PFSK-1 (cell line): ENCODE data around the gene CNTN4.

Experiments
- FOXP2 ChIP-seq: optimal IDR thresholded peaks from 2 replicates; pipeline ENCODE3; 2011; ENCODE audit warnings: borderline replicate concordance, control low read depth, inconsistent platforms; ENCODE audit not compliant: insufficient read depth; ENCODE audit errors: extremely low read length, extremely low read depth
- POLR2AphosphoS5 ChIP-seq: IDR thresholded peaks from 2 replicates; pipeline ENCODE4 v1.6.1; 2012; ENCODE audit warnings: low read depth, mild to moderate bottlenecking, control low read depth, low read length, moderate library complexity
- SIN3A ChIP-seq: IDR thresholded peaks from 2 replicates; pipeline ENCODE4 v1.6.1; 2012; ENCODE audit warnings: mild to moderate bottlenecking, low read length, moderate library complexity, borderline replicate concordance; ENCODE audit not compliant: insufficient read depth
- TAF1 ChIP-seq: IDR thresholded peaks from 2 replicates; pipeline ENCODE4 v1.6.1; 2012; ENCODE audit warnings: low read length, control low read depth, borderline replicate concordance; ENCODE audit not compliant: insufficient read depth
- TF ChIP-seq, protein P1 (sequence below), 2 experiments: IDR thresholded peaks; 2 replicates each; pipeline versions ENCODE4 v1.6.1 to v1.8.0; 2011 to 2012; ENCODE audit warnings: low read depth in 2 of 2, low read length in 2 of 2, control low read depth in 1 of 2, inconsistent platforms in 1 of 2, mild to moderate bottlenecking in 1 of 2, moderate library complexity in 1 of 2; ENCODE audit not compliant: insufficient read depth in 1 of 2

Gene CNTN4

DNA sequence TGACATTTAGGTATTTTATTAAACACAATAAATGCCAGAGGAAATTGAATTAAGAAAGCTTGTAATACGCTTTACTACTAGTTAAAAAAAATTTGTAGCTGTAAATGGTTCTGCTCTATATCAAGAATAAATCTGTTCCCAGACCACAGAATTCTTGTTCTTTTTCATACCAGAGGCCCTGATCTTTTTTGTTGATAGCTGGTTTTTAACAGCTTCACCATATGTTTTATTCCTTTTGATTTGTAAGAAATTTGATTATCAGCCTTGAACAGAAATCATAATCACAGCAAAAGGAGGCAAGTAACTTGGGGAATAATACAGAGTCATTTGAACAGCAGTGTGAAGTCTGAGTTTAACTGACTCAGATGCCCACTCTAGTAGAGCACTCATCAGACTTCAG lies 202.7 kb downstream of the CNTN4 start:
- TF ChIP-seq, protein P1, sequence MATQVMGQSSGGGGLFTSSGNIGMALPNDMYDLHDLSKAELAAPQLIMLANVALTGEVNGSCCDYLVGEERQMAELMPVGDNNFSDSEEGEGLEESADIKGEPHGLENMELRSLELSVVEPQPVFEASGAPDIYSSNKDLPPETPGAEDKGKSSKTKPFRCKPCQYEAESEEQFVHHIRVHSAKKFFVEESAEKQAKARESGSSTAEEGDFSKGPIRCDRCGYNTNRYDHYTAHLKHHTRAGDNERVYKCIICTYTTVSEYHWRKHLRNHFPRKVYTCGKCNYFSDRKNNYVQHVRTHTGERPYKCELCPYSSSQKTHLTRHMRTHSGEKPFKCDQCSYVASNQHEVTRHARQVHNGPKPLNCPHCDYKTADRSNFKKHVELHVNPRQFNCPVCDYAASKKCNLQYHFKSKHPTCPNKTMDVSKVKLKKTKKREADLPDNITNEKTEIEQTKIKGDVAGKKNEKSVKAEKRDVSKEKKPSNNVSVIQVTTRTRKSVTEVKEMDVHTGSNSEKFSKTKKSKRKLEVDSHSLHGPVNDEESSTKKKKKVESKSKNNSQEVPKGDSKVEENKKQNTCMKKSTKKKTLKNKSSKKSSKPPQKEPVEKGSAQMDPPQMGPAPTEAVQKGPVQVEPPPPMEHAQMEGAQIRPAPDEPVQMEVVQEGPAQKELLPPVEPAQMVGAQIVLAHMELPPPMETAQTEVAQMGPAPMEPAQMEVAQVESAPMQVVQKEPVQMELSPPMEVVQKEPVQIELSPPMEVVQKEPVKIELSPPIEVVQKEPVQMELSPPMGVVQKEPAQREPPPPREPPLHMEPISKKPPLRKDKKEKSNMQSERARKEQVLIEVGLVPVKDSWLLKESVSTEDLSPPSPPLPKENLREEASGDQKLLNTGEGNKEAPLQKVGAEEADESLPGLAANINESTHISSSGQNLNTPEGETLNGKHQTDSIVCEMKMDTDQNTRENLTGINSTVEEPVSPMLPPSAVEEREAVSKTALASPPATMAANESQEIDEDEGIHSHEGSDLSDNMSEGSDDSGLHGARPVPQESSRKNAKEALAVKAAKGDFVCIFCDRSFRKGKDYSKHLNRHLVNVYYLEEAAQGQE (IDR thresholded peaks at IDR 0.05; ENCODE audit: insufficient read depth in 1 of 2, low read depth in 2 of 2, low read length in 2 of 2), result no peak

DNA sequence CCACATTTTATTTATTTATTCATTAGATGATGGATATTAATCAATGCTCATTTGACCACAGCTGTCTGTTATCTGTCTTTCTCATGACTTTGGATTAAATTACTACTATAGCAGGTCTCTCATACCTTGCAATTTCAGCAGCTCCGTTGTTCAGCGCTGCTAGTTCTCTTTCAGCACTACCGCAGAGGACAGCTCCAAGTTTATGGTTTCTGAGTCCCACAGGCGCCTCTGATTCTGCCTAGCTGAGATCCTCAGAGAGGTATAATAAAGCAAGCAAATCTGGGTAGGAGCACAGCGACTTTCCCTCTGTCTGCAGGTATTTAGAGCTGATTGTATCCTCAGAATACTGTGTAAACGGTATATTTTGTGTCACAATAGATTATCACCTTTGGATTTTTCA lies 204.9 kb downstream of the CNTN4 start:
- TF ChIP-seq, protein P1 (IDR thresholded peaks at IDR 0.05; ENCODE audit: insufficient read depth in 1 of 2, low read depth in 2 of 2, low read length in 2 of 2), result peak; percentile 78 to 94
- TF ChIP-seq TAF1, result no peak

DNA sequence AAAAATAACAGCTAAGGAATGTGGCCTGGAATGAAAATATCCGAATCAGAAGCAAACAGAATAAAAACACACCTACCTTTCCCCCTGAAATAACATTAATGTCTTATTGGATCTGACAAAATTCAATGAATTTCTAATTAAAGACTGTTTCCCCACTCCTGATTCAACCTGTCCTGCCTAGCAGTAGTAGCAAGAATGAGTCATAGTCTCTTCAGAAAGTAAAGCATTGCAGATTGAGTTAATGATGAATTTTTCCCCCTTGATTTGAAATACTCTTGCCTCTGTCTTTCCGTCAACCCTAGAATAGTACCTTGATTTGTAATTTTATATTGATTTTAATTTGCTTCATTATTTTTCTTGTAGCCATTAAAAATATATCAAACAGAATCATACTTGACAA lies 212.4 kb downstream of the CNTN4 start:
- TF ChIP-seq POLR2AphosphoS5 (no peak), TAF1 (no peak), SIN3A (no peak), FOXP2 (no peak)
- TF ChIP-seq, protein P1 (IDR thresholded peaks at IDR 0.05; ENCODE audit: insufficient read depth in 1 of 2, low read depth in 2 of 2, low read length in 2 of 2), result no peak

DNA sequence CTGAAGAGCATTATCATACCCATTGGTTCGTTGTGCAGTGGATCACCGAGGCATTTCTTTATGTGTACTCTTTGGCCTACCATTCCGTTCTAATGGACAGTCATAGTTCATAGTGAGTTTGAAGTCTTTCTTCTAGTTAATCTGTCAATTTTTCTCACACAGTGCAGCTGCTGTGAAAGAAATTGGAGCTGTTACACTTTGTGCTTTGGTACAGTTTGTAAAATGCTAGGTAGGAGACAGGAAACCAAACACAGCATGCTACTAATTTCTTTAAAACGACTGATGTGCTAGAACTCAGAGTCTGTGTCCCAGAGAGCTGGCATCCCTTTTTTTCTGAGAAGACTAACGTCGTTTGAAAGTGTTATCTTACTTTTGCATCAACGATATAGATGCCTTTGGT lies 218.9 kb downstream of the CNTN4 start:
- TF ChIP-seq POLR2AphosphoS5 (no peak), SIN3A (no peak), TAF1 (no peak), FOXP2 (no peak)
- TF ChIP-seq, protein P1 (IDR thresholded peaks at IDR 0.05; ENCODE audit: insufficient read depth in 1 of 2, low read depth in 2 of 2, low read length in 2 of 2), result no peak

DNA sequence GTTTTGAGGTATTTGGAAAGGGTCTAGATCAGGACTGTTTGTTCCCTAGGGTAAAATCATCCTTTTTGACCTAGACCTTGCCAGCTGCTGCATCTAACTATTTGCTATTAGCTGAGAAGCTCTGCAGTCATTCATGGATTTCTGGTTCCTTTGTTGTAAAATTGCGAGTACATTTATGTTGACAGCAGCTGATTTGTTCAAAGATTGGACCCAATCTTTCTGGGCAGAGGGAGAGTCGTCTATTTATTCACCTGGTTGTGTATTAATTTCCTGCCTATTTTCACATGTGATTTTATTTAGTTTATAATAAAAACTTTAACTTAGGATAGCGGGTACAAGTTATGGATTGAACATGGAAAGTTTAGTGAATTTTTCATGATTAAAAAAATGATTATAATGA lies 236.3 kb downstream of the CNTN4 start:
- TF ChIP-seq TAF1, result no peak
- TF ChIP-seq FOXP2, result no peak
- TF ChIP-seq POLR2AphosphoS5, result no peak
- no peak for TF ChIP-seq SIN3A
- TF ChIP-seq, protein P1 (IDR thresholded peaks at IDR 0.05; ENCODE audit: insufficient read depth in 1 of 2, low read depth in 2 of 2, low read length in 2 of 2), result no peak
